GM18511 (cell line): ENCODE measurements around the gene DNAH14.
"Not testable (repeated sequence)": the region's sequence is repeated elsewhere in the genome, so short reads cannot be mapped to it uniquely, and the experiment has no call there.

Experiments used
- ATAC-seq: cut with Tn5 transposase; IDR thresholded peaks from one replicate; pipeline ENCODE4 v1.9.1; 2021; ENCODE audit warnings: mild to moderate bottlenecking, moderate library complexity; ENCODE audit not compliant: unreplicated experiment

The DNAH14 gene

DNA sequence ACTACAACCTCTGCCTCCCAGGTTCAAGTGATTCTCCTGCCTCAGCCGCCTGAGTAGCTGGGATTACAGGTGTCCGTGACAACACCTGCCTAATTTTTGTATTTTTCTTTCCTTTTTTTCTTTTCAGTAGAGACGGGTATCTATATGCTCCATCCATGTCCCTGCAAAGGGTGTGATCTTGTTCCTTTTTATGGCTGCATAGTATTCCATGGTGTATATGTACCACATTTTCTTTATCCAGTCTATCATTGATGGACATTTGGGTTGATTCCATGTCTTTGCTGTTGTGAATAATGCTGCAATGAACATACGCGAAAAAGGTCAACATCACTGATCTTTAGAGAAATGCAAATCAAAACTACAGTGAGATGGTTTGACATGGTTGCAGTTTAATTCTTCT, 62.1 kb downstream of the DNAH14 start:
- not testable (repeated sequence) for ATAC-seq

DNA sequence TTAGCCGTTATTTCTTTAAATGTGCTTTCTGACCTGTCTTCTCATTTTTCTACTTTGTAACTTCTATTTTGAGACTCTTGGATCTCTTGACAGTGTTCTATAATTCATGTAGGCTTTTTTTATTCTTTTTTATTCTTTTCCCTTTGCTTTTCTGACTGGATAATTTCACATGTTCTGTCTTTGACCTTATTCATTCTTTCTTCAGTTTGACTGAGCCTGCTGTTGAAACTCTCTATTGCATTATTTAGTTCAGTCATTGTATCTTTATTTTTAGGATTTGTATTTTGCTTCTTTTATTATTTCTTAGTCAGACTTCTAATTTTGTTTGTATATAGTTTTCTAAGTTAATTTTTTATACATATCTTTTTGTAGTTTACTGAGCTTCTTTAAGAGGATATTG, 66.1 kb downstream of the DNAH14 start:
- ATAC-seq: no peak

DNA sequence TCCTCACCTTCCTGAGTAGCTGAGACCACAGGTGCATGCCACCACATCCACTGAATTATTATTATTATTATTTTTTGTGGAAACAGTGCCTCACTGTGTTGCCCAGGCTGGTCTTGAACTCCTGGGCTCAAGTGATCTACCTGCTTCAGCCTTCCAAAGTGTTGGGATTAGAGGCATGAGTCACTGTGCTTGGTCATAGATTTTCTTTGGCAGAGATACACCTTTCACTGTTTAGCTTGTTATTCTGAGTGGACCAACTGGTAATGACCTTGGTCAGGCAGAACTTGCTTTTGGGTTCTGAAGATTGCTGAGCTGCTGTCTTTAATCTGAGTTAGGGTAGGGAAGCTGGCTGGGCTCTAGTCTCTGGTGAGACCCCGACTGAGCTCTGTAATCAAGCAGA, 66.8 kb downstream of the DNAH14 start:
- ATAC-seq: no peak

DNA sequence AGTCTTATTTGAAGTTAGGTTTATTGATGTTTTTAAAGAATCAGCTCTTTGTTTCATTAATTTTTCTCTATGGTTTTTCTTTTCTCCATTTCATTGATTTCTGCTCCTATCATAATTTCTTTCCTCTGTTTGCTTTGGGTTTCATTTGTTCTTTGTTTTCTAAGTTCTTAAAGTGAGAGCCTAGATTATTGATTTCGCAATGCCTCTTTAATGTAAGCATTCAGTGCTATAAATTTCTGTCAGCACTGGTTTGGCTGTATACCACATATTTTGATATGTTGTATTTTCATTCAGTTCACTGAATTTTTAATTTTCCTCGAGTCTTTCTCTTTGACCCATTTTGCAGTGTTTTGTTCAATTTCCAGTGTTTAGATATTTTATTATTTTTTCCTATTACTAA, 68.7 kb downstream of the DNAH14 start:
- no peak for ATAC-seq

DNA sequence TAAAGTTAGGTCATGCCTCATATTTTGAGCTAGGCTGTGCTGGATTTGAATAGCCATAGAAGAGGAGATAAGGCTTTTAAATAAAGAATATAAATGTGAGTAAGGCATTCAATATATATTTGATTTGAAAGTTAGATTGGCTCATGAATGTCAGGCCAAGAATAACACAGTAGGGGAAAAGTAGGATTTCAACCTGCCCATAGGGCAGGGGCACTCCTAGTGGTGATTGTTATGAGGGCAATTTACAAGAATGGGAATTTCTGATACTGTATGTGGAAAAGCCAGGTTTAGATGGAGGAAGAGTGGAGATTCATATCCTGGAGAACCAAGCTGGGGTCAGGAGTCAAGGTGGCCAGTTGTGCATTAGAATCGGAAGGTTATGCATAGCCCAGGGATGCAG, 74.9 kb downstream of the DNAH14 start:
- ATAC-seq: no peak

DNA sequence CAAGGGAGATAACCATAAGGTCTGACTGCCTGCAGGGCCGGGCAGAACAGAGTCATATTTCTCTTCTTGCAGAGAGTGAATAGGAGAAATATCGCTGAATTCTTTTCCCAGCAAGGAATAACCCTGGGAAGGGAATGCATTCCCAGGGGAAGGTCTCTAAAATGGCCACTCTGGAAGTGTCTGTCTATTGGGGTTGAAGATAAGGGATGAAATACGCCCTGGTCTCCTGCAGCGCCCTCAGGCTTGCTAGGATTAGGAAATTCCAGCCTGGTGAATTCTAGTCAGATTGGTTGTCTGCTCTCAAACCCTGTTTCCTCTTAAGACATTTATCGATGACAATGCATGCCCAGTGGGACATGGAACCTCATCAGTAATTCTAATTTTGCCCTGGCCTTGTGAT, 76.9 kb downstream of the DNAH14 start:
- not testable (repeated sequence) for ATAC-seq

DNA sequence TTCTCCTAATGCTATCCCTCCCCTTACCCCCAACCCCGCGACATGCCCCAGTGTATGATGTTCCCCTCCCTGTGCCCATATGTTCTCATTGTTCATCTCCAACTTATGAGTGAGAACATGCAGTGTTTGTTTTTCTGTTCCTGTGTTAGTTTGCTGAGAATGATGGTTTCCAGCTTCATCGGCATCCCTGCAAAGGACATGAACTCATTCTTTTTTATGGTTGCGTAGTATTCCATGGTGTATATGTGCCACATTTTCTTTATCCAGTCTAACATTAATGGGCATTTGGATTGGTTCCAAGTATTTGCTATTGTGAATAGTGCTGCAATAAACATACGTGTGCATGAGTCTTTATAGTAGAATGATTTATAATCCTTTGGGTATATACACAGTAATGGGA, 78.6 kb downstream of the DNAH14 start:
- ATAC-seq: not testable (repeated sequence)

DNA sequence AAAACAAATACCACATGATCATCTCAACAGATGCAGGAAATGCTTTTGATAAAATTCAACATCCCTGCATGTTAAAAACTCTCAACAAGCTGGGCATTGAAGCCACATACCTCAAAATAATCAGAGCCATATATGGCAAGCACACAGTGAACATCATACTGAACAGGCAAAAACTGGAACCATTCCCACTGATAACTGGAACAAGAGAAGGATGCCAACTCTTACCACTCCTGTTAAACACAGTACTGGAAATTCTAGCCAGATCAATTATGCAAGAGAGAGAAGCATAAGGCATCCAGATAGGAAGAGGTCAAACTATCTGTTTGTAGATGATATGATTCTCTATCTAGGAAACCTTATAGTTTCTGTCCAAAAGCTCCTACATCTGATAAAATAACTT, 91.6 kb downstream of the DNAH14 start:
- no peak for ATAC-seq

DNA sequence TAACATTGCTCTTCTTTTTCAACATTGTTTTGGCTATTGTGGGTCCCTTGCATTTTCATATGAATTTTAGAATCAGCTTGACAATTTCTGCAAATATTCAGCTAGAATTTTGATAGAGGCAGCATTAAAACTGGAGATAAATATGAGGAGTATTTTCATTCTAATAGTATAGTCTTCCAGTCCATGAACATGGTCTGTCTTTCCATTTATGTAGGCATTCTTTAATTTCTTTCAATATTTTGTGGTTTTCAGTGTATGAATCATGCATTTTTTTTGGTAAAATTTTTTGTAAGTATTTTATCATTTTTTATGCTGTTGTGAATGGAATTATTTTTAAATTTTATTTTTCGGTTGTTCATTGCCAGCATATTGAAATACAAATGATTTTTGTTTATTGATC, 97.2 kb downstream of the DNAH14 start:
- no peak for ATAC-seq

DNA sequence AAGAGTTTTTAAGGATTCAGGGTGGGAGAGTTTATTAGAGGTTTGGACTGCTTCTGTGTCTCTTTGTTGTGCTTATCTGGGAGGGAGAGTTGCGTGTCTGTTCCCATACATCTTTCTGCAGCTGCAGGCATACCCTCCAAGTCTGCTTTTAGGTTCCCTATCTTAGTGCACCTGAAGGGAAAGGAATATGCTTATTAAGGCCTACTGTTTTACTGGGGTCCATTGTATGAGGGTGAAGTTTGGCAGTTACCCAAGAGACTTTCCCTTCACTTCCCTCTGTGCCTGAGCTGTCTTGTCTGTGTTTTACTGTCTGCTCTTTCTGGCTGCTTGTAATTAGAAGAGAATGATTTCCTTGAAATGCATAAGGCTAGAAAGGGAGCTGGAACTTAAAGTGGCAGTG, 107.0 kb downstream of the DNAH14 start:
- not testable (repeated sequence) for ATAC-seq

DNA sequence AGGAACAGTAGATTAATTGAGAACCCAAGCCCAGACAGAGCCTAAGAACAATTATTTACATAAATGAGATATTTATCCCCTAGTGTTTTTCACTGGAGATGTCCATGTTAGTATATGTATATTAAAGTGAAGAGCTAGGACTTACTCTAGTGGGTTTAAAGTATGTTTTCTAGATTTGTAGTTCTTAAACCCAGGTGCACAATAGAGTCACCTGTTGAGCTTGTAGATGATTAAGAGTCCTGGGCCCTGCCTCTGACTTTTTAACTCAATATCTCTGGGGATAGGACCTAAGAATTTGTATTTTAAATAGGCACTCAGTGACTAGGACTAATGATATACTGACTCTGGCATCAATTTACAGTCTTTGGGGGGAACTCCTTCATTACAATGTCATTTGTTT, 112.8 kb downstream of the DNAH14 start:
- ATAC-seq: no peak

DNA sequence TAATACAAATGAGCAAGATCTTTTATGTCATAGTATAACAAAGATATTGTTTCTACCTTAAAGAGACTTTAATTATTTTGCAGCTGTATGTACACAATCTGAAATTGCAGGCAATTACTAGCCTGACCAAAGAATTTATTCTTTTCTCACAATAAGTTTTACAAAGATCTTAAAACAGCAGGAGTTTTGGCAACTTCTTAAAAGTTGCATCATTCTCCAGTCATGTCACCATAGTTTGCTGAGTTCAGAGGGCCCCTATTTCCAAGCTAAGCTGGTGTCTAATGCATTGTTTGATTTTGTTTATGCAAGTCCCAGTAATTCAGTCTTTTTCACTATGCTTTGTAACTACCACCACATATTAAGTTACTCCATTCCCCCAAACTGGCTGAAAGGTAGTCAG, 114.8 kb downstream of the DNAH14 start:
- ATAC-seq: no peak

DNA sequence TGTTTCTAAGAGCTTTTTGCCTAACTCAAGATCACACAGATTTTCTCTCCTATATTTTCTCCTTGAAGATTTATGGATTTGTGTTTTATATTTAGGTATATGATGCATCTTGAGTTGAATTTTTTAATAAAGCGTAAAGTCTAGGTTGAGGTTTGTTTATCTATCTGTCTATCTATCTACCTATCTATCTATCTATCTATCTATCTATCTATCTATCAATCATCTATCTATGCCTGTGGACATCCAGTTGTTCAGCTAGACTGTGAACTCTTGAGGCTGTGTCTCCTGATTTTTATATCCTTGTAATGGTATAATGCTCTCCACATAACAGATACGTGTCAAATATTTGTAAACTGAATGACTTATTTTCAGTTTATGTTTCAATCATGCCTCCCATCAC, 120.1 kb downstream of the DNAH14 start:
- no peak for ATAC-seq

DNA sequence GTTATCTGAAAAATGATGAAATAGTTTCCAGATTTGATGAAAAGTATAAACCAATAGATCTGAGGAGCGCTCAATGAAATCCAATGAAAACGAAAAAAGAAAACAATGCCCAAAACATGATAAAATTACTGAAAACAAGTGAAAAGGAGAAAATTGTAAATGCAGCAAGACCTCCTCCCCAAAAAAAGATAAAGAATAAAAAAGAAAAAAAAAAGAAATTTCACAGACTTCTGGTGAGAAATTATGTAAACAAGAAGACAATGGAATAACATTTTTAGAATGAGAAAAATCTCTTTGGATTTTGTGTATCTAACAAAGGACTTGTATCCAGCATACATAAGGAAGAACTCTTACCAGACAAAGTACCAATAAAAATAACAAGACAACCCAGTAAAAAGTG, 134.2 kb downstream of the DNAH14 start:
- no peak for ATAC-seq

DNA sequence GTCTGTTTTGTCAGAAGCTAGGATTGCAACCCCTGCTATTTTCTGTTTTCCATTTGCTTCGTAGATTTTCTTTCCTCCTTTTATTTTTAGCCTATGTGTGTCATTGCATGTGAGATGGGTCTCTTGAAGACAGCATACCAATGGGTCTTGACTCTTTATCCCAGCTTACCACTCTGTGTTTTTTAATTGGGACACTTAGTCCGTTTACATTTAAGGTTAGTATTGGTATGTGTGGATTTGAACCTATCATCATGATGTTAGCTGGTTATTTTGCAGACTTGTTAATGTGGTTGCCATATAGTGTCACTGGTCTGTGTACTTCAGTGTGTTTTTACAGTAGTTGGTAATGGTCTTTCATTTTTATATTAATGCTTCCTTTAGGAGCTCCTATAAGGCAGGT, 141.5 kb downstream of the DNAH14 start:
- no peak for ATAC-seq

DNA sequence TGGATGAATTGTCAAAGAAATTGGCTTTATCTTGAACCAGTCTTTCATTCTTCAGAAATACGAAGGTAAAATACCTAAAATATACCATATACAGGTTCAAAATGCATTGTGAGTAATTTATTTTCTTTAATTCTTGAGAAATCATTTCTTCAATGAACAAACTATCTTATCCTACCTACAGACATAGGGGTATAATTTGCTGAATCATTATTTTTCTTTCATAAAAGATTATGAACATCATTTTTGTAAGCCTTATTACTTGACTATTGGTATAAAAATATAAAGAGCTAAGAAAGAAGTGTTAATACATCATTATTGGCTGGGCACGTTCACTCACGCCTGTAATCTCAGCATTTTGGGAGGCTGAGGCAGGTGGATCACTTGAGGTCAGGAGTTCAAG, 167.7 kb downstream of the DNAH14 start:
- ATAC-seq: no peak

DNA sequence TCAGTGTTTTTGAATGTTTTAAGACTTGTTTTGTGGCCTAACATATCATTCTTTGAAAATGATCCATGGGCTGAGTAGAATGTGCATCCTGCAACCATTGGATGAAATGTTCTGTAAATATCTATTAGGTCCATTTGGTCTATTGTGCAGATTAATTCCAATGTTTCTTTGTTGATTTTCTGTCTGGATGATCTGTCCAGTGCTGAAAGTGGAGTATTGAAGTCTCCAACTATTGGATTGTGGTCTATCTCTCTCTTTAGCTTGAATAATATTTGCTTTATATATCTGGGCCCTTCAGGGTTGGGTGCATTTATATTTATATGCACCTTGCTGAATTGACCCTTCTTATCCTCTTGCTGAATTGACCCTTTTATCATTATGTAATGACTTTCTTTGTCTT, 181.5 kb downstream of the DNAH14 start:
- no peak for ATAC-seq

DNA sequence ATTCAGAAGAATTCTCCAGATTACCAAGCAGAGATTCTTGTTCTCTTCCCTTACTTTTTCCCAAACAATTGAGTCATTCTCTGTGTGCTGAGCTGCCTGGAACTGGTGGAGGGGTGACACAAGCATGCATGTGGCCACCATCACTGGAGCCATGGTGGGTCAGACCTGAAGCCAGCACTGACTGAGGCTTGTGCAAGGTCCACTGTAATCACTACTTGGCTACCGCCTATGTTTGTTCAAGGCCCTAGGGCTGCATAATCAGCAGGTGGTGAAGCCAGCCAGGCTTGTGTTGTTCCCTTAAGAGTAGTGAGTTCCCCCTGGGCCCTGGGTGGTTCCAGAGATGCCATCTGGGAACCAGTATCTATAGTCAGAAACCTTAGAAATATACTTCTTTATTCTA, 183.8 kb downstream of the DNAH14 start:
- ATAC-seq: no peak

DNA sequence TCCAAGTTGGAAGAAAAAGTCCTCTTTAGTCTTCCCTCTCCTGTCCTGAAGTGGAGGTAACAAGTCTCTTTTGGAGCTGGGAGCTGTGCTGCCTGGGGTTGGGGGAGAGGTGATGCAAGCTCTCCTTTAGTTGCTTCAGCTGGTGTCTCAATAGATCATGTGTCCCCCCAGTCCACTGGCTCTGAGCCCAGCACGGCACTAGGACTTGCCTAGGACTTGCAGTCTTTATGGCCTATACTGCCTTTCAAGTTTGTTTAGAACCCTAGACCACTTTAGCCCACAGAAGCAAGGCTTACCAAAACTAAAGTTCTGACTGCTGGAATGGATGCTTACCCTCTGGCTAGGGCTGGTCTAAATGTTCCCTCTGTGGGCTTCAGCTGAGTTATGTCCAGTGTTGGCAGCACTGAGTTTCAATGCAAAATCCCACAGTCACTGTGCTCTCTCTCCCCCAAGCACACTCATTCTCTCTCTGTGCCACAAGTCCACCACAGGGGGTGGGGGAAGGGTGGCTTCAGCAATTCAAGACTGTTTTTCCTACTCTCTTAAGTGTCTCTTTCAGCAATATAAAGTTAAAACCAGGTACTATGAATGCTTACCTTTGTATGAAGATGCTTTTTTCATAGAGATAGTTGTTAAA, 185.0 kb downstream of the DNAH14 start:
- ATAC-seq: no peak

DNA sequence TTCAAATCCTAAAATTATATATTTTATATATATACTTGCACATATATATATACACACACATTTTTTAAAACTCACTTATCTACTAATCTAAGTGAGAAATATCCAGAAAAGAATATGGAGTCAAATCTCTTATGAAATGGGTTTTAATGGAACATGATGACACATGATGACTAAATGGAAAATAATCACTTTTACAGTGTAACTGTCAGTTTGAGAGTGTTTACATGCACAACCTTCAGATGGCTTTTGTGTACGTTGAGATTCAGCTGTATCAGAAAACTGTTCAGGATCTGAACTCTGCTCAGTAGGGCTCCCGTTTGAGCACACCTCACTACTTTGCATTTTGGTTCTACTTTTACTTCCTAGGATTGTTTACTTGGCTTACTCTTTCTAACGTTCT, 189.8 kb downstream of the DNAH14 start:
- ATAC-seq: no peak

DNA sequence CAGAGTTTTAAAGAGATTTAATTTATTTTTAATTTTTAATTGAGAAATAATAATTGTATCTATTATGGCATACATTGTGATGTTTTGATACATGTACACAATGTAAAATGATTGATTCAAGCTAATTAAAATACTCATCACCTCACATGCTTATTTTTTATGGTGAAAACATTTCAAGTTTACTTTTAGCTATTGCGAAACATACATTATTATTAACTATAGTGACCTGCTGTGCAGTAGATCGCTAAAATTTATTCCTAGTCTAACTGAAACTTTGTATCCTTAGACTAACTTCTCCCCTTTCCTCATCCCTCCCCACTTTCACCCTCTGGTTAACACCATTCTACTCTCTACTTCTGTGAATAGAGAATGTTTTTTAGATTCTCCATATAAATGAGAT, 191.6 kb downstream of the DNAH14 start:
- no peak for ATAC-seq

DNA sequence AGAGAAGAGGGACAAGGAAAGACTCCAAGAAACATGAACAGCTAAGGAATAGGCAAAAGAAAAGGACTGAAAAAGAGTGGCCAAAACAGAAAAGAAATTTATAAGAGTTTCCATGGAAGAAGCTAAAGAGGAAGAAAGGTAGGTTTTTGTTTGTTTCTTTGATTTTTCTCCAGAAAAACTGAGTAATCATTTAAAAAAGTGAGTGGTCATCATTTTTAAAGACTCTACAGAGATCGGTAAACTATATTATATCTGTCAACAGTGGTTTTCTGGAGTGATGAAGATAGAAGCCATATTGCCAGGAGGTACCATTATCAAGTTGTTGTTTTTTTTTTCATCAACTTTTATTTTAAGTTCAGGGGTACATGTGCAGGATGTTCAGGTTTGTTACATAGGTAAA, 202.4 kb downstream of the DNAH14 start:
- ATAC-seq: no peak

DNA sequence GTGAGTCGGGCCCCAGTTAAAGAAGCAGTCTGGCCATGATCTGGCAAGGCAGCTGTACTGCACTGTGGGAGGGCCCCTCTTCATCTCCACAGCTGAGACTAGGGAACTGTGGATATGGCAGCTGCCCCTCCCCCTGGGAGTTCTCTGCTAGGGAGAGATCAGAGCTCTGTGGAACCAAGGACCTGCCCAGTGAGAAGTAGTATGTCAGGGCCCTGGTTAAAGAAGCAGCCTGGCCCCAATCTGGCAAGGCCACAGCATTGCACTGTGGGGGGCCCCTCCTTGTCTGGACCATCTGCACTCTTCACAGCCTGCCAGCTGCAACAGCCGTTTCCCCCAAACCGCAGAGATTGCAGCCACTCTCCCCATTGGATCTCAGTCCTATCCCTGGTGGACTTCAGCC, 208.5 kb downstream of the DNAH14 start:
- ATAC-seq: no peak

DNA sequence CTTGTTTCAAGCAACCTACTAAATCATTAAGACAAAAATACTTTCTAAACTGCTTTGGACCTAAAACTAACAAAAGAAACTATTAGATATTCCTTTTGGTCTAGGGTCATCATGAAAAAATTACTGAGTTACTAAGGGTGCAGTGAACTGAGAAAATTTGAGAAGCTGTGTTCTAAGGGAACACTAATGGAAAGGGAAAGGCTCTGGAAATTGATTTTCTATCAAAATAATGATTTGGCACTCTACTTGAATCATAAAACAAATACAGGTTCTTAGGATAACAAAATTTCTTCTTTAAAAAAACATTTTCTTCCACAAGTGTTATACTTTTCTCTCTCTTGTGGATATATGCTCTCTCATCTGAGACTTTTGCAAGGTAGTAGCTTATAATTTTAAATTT, 213.5 kb downstream of the DNAH14 start:
- ATAC-seq: no peak
